GM21515 (cell line): Measurements from ENCODE around the gene ZBBX.
A peak's percentile ranks its signal among the peaks of the same experiment; 100 is the strongest.
"Not testable (repeated sequence)": the region's sequence is repeated elsewhere in the genome, so short reads cannot be mapped to it uniquely, and the experiment has no call there.

ENCODE experiments used
- ATAC-seq: cut with Tn5 transposase; IDR thresholded peaks from one replicate; pipeline ENCODE4 v1.9.1; 2021; ENCODE audit not compliant: unreplicated experiment

Gene ZBBX, protein sequence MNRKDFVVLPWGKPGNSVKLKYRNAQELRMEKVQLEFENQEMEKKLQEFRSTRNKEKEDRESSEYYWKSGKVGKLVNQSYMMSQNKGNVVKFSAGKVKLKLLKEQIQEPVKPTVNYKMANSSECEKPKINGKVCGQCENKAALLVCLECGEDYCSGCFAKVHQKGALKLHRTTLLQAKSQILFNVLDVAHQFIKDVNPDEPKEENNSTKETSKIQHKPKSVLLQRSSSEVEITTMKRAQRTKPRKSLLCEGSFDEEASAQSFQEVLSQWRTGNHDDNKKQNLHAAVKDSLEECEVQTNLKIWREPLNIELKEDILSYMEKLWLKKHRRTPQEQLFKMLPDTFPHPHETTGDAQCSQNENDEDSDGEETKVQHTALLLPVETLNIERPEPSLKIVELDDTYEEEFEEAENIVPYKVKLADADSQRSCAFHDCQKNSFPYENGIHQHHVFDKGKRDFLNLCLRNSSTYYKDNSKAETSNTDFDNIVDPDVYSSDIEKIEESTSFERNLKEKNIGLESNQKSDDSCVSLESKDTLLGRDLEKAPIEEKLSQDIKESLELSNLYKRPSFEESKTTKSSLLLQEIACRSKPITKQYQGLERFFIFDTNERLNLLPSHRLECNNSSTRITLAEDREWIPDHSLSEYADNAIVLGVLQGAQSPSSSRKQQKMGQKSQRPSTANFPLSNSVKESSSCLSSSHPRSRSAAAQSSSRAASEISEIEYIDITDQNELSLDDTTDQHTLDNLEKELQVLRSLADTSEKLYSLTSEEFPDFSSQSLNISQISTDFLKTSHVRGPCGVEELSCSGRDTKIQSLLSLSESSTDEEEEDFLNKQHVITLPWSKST

DNA sequence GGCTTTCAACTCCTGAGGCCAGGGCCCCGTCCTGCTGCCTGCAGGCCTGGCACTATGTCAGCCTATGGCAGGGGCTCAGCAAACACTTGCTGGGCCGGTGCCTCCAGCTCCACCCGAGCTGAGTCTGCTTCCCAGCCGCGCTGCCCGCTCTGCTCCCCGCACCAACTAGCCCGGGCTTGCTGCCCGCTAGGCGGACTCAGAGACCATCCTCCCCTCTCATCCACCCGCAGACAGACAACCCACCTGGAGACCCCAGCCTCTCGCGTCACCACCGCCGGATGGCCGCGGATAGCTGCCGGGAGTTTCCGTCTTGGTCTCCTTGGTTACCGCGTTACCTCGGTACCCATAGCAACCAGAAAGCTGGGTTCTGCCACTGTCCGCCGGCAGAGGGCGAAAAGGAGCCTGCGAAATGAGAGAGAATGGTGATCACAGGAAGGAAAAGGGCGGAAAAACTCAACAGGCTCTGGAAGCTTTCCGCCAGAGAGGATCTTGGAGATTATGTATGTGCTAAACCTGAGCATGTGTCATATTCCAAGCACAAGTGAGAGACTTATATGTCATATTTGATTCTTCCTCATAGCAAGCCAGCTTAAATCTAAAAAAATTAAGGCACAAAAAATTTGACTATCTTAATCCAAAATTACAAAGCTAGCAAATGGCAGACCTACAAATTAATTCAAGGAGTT lies at the start of gene ZBBX:
Gene ZBBX (minus strand): TSS at position 294 of the 686 bp plus-strand sequence. CDS start 7,396 bp downstream, outside the sequence.
- ATAC-seq = peak; percentile 100

DNA sequence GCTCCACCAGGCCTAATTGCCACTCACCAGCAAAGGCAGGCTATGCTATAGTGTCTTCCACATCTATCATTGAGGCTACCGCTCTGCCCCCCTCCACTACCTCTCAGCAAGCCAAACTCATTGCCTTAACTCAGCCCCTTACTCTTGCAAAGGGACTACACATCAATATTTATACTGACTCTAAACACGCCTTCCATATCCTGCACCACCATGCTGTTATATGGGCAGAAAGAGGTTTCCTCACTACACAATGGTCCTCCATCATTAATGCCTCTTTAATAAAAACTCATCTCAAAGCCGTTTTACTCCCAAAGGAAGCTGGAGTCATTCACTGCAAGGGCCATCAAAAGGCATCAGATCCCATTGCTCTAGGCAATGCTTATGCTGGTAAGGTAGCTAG lies 46.9 kb upstream of the ZBBX start:
- ATAC-seq = not testable (repeated sequence)

DNA sequence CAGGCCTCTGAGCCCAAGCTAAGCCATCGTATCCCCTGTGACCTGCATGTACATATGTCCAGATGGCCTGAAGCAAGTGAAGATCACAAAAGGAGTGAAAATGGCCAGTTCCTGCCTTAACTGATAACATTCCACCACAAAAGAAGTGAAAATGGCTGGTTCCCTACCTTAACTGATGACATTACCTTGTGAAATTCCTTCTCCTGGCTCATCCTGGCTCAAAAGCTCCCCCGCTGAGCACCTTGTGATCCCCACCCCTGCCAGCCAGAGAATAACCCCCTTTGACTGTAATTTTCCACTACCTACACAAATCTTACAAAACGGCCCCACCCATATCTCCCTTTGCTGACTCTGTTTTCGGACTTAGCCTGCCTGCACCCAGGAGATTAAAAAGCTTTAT lies 42.3 kb upstream of the ZBBX start:
- not testable (repeated sequence) for ATAC-seq

DNA sequence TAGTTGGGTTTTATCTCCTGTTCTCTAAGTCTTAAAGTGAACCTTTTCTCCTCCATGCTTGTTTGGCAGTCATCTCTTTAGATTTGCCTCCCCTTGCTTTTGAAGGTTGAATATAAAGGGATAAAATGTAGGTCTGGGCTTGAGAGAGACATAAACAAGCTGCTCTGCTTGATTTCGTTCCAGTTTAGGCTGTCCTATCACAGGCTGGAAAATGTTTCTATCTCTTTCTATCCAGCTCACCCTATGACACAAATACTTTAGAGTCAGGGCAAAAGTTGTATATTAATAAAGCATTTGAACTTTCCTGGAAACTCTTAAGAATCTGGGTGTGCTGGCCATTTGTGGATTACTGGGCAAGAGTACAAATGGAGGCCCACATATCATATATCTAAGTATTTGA lies 29.5 kb upstream of the ZBBX start:
- ATAC-seq = no peak

DNA sequence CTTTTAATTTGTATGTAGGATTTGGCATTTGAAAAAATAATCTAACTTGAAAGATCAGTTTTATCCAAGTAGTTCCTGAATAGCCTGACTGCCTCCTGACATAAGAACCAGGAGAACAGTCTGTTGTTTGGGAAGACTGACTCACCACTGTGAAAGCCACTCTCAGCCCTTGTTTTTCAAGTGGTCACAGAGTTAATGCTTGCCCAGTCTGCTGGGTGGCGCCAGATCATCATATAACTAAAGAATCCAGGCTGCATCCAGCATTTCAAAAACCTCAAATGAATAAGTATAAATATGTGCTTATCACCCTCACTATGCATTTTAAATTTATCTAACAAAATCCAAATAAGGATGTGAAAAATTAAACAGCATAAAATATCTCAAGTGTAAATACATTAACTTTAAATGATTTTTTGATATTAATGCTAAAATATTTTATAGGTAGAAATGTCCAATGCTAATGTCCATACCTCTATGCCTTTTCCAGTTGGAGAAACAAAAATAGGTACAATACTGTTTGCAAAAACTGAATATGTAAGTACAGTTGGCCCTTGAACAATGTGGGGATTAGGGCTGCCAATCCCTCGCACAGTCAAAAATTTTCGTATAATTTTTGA lies 26.9 kb upstream of the ZBBX start:
- peak; percentile 63 for ATAC-seq

DNA sequence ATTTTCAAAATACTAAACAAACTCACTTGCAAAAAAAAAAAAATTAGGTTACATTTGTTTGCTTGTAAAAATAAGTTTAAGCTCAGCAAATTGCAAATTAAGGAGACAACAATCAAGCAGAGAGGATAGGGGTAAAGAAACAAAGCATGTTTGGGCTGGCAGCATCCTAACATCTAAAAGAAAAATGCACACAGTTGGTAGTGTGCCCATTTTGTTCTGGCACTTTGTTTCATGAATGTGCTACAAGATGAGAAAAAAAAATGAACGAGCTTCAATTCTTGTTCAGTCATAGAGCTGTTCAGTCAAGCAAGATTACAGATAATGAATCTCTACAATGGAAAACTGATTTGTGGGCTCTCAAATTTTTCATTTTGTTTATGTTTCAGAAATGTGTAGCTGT lies 17.7 kb upstream of the ZBBX start:
- no peak for ATAC-seq

DNA sequence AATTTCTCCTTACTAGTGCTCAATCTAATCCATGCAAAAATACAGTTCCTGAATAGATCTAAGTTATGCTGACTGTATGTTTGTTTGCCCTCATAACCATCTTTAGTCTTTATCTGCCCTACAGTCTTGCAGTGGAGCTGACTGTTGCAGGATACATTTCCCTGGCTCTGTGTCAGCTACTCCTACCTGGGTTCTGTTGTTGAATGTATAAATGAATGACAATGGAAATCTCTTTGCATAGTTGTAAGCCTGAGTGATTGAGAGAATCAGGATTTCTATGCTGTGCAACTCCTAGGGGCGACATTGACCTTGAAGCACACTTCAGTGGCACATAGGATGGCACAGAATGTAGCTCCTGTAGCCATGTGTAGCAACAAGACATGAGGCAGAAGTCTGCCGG lies 16.0 kb upstream of the ZBBX start:
- ATAC-seq = no peak

DNA sequence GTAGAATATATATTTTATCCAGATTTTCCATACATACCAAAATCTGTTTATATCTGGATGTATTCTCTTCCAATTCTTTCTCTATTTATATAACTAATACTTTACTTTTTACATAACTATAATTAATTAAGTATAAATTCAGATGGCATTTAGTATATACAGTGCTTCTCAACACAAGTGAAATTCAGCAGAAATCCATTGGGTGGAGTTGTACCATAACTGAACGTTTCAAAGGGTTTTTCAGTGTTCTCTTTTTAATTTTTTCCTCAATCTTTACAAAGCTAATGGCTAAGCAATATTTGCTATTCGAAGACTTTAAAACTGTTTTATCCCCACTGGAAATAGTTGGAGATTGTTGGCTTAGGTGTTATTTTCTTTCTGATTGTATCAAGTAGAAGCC lies 13.9 kb upstream of the ZBBX start:
- ATAC-seq = no peak

DNA sequence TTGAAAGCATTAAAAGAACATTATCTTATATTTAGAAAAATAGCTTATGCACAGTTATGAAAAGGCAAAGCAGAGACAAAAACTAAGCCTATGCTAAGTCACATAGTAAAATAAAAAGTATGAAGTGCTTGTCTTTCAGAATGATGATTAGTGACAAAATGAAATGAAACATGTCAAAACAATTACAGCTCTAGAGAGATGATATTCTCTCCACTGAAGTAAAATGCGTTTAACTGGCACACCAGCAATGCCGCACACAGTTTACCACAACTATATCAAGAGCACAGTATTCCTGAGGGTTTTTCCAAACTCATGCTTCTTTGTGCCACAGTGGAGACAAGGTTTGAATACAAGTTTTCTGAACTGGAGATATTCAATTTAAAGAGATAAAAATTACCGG lies 2.1 kb upstream of the ZBBX start:
- ATAC-seq = no peak

DNA sequence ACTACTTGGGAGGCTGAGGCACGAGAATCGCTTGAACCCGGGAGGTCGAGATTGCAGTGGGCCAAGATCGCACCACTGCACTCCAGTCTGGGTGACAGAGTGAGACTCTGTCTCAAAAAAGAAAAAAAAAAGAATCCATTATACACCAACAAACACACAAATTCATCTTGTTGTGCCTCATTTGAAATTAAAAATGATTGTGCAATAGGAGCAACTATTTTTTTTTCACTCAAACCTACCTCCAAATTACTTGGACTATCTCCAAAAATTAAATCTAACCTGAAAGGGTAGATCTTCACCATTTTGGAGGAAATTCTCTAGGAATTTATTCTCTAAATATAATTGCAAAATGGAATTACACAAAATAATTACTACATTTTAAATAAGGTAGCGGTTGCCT lies 4.6 kb downstream of the ZBBX start:
- ATAC-seq = no peak

DNA sequence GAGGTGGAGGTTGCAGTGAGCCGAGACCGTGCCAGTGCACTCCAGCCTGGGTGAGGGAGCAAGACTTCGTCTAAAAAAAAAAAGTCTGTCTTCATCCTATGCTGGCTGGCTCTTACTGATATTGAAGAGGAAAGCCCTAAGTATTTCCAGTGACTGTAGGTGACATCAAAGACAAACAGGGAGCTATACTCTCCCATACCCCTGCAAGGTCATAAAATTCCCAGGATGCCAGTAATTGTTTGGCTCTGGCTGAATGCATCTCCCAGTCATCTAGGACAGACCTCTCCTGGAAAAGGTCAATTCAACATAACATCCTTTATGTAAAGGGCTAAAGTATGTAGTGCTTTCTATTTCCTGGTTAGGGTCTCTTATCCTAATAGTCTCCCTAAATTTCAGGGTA lies 8.0 kb downstream of the ZBBX start:
- no peak for ATAC-seq

DNA sequence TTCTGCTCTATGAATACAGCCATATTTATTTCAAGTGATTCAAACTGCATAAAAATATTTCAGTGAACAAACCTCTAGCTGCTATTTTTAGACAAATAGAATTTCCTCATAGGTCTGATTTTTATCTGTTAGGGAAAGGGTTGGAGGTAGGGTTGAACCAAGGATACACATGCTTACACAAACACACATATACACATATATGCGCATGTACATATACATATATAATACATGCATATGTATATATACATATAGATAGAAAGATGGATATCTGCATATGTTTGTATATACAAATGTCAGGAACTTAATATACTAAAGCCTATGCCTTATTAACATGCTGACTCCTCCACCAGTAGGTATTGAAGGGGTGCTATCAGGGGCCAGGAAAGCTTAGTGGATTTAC lies 18.1 kb downstream of the ZBBX start:
- ATAC-seq = no peak

DNA sequence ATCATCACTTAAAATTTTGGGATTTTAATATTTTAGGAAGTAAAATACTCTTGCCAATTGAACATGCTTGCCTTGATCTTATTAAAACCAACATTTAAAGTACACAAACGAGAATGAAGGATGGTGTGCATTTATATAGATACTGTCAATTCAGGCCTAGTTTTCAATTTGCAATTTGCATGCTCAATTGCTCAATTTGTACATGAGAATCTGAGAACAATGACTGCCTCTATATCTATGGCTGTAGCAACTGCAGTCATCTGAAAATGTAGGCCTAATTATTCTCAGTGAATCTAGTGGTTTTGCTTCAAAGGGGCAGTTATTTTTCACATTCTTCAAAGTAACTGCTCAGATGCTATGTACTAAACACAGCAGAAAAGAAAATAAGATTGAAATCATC lies 18.8 kb downstream of the ZBBX start:
- ATAC-seq = no peak

DNA sequence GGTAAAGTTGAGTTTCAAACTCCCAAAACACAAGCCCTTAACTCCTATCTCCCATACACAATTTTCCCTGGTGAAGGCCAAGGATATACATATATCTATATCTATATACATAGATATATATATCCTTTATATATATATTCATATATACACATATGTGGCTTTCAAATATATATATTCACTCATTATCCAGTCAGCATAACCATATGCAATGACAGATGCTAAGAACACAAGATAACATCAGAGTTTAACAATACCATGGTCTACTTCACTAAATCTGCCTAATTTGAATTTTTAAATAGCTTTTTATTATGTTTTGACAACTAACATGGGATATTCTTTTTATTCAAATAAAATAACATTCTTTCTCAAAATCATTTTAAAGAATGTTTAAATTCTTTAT lies 24.7 kb downstream of the ZBBX start:
- ATAC-seq = no peak

DNA sequence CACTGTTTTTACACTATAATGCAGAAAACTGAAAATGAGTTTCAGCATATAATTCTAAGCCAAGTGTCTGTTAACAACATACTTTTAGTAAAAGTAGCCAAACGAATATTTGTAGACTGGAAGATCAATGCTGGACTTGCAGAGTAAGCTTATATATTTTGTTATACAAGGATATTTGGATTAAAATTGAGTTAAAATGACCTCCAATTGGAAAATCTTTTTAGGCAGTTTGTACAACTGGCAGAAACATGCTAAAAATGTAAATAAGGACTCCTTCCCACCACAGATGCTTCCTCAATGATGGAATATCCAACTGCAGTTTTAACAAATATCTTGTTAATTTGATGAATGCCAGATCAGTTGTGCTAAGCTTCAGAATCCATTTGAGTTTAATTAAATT lies 25.3 kb downstream of the ZBBX start:
- no peak for ATAC-seq

DNA sequence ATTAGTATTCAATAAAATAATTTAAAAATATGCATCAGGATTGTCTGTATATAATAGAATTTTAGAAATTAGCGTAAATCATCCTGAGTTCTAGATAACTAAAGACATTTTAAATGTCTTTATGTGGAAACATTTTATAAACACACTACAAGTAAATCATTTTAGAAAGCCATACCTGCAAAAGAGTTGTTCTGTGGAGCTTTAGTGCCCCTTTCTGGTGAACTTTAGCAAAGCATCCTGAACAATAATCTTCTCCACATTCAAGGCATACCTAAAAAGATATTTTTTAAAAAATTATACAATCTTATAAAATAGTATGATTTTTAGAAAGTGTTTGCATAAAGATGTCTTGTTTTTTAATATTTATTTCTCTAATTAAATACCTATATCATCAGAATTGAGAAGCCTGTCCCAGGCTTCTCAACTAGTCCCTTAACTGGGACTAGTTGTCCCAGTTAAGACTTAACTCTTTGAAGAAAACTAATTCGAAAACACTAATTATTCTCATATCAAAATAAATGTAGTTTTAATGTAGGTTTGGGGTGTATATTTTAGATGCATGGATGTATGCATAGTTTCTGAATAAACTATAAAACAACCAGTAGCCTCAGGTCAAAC lies 29.7 kb downstream of the ZBBX start:
- no peak for ATAC-seq

DNA sequence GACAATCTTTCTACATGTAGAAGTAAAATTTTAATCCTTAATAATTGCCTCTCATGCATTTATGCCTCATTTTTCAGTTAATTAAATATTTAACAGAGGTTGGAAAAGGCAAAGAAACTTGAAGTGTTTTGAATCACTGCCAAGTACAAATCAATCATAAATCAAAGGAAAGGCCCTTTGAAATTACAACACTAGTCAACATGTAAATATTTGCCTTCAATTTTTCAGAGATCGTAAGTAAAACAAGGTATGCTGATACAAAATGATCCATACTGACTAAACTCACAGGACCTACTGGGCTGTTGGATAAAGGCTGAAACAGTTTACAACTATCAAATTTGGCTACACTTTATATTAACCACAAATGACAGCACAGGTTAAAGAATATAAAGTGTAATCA lies 33.9 kb downstream of the ZBBX start:
- ATAC-seq = no peak

DNA sequence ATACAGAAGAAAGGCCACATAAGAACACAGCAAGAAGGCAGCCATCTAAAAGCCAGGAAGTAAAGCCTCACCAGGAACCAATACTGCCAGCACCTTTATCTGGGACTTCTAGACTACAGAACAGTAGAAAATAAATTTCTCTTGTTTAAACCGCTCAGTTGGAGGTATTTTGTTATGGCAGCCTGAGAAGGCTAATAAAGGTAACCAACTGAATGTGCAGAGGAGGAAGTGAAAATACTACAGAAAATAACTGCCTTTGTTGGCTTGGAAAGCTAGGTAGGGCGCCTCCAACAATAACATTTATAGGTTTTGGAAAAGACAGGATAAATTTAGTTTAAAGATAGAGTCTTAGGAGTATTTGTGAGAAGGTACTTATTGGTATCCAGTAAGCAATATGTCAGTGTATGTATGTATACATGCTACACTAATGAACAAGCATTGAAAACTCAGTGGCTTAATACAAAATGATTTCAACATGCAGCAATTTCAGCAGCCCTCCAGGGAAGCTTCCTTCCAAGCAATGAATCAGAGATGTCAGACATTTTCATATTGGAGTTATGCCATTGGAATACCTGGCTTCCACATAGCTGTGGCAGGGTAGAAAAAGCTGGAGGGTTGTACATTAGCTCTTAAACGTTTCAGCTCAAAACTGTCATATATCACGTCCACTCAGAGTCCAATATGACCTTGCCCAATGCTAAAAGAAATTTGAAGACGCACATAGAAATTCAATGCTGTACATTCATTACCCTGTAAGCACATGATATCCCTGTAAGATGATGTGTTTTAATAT lies 48.9 kb downstream of the ZBBX start:
- ATAC-seq = no peak

DNA sequence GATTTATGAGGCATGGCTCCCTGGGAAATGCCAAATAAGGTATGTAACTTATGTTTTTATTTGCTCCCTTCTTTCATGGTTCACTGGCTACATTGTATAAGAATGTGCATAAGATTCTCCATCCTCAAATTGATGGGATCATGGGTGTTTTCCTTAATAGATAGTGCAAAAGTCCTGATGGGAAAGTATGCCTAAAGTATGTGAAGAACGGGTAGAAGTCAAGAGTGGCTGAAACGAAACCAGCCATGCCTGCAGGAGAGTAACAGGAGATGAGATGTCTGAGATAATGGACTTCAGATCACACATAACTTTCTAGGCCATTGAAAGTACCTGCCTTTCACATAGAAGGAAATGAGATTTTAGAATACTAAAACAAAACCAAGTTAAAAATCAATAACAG lies 56.5 kb downstream of the ZBBX start:
- ATAC-seq = no peak

DNA sequence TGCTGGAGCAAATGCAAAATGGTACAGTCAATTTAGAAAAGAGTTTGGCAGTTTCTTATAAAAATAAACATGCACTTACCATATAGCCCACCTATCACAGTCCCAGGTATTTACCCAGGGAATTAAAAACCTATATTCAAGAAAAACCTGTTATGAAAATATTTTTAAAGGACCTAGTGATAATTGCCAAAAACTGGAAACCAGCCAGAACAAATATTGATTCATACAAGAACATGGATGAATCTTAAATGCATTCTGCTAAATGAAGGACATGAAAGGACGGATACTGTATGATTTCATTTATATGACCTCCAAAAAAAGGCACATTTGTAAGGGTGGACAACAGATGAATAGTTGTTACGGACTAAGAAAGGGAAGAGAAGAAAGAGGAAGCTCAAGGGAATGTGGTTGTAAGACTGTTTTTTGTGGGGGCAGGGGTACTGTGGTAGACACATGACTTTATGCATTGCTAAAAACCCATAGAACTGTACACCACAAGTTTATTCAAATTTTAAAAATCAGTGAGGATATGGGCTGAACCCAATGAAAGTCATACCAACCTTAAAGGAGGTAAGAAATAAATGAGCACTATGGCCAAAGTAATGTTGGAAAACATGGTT lies 61.0 kb downstream of the ZBBX start:
- ATAC-seq = no peak
